Hepatocyte (in vitro differentiated cells): ENCODE data around the gene AGBL1. TPM values are rescaled to one million over a fixed set of nuclear protein-coding genes. Genes with fewer than 3 reads are reported as not detected.

Experiments used
- DNase-seq: peaks from one replicate; pipeline ENCODE4 v3.0.0-alpha.2; 2016; ENCODE audit warnings: low spot score
- H2AFZ ChIP-seq: fragments of 200-600 bp; sonication (generic); 2 replicates; pipeline ENCODE4 v1.6.0; 2016; ENCODE audit warnings: antibody characterized with exemption, mild to moderate bottlenecking
- H3K27ac ChIP-seq: fragments of 200-600 bp; sonication (generic); 2 replicates; pipeline ENCODE4 v1.5.1; 2016; ENCODE audit warnings: mild to moderate bottlenecking
- H3K27me3 ChIP-seq: fragments of 200-600 bp; sonication (generic); 2 replicates; pipeline ENCODE4 v1.6.1; 2016
- H3K36me3 ChIP-seq: fragments of 200-600 bp; sonication (generic); replicated peaks from 2 replicates; pipeline ENCODE4 v1.5.1; 2016; ENCODE audit warnings: low read depth; ENCODE audit not compliant: insufficient read depth
- H3K4me1 ChIP-seq: fragments of 200-600 bp; sonication (generic); 2 replicates; pipeline ENCODE4 v1.5.1; 2016; ENCODE audit warnings: mild to moderate bottlenecking, moderate library complexity; ENCODE audit not compliant: insufficient read depth
- H3K4me2 ChIP-seq: fragments of 200-600 bp; sonication (generic); 2 replicates; pipeline ENCODE4 v1.6.0; 2016
- H3K4me3 ChIP-seq: fragments of 200-600 bp; sonication (generic); 2 replicates; pipeline ENCODE4 v1.5.1; 2016; ENCODE audit warnings: mild to moderate bottlenecking
- H3K79me2 ChIP-seq: fragments of 200-600 bp; sonication (generic); 2 replicates; pipeline ENCODE4 v1.6.0; 2017; ENCODE audit warnings: mild to moderate bottlenecking
- H3K9me2 ChIP-seq: fragments of 200-600 bp; sonication (generic); replicated peaks from 2 replicates; pipeline ENCODE4 v1.6.0; 2017; ENCODE audit warnings: mild to moderate bottlenecking; ENCODE audit not compliant: insufficient read depth
- H3K9me3 ChIP-seq: fragments of 200-600 bp; sonication (generic); 2 replicates; pipeline ENCODE4 v1.5.1; 2016; ENCODE audit warnings: low read depth, mild to moderate bottlenecking
- H4K20me1 ChIP-seq: fragments of 200-600 bp; sonication (generic); 2 replicates; pipeline ENCODE4 v1.6.0; 2016; ENCODE audit warnings: mild to moderate bottlenecking; ENCODE audit not compliant: insufficient read depth, poor library complexity, severe bottlenecking
- EZH2 ChIP-seq: fragments of 200-600 bp; sonication (generic); IDR thresholded peaks from 2 replicates; pipeline ENCODE4 v1.6.1; 2016; ENCODE audit warnings: antibody characterized with exemption, mild to moderate bottlenecking, borderline replicate concordance
- EZH2phosphoT487 ChIP-seq: fragments of 200-600 bp; sonication (generic); IDR thresholded peaks from one replicate; pipeline ENCODE4 v1.6.1; 2018; ENCODE audit warnings: antibody characterized with exemption, mild to moderate bottlenecking, low read depth, moderate library complexity; ENCODE audit not compliant: unreplicated experiment, severe bottlenecking
- WGBS: methylation state at CpG from one replicate; pipeline ENCODE4 v1.1.6; 2016; ENCODE audit warnings: low lambda C conversion rate; ENCODE audit errors: missing lambda C conversion rate; 5-methylcytosine and 5-hydroxymethylcytosine counted together
- polyA plus RNA-seq: library from polyadenylated mRNA; unstranded; fragments of >200 nt; fragmentation: Nextera tagmentation; extraction: Ambion mirVana; gene quantifications from 2 replicates; pipeline ENCODE4 v1.2.1, GENCODE V29; 2016
- total RNA-seq: library from RNA; depleted of rRNA; stranded (reverse); fragments of >200 nt; gene quantifications from 2 replicates; pipeline ENCODE4 v1.2.3, GENCODE V29; 2014
- TF ChIP-seq, protein P1 (sequence below): fragments of 200-600 bp; sonication (generic); IDR thresholded peaks from 2 replicates; pipeline ENCODE4 v1.5.1; 2016; ENCODE audit warnings: antibody characterized with exemption, mild to moderate bottlenecking; ENCODE audit not compliant: poor library complexity

Gene AGBL1
- total and polyA plus RNA-seq, 2 experiments from 2014 or later: not detected

DNA sequence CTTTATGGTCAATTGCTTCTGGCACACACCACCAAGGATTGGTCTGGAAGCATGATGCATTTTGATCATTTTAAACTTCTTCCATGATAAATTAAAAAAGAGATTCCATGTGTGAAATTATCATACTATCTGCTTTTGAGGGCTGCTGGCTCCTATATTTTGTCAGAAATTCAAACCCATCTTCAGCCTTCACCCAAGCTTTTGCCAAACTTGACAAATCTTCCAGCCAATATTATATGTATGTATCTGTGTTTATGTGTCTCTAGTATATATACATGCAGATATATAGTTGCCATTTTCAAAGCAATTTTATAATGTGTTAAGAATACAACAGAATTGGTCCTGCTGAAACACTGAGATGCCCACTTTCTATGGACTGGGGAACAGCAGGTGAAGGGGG is 275.7 kb downstream of the AGBL1 start:
- Histone ChIP-seq H3K36me3 (no peaks in the 10 kb centered on the region), H3K4me1 (no peaks in the 10 kb centered on the region), H3K4me3 (no peak overlapping the region), H3K4me2 (no peak overlapping the region), H4K20me1 (no peaks in the 10 kb centered on the region), H3K27me3 (no peaks in the 10 kb centered on the region), H3K79me2 (no peaks in the 10 kb centered on the region), H2AFZ (no peak overlapping the region), H3K27ac (no peak overlapping the region), H3K9me3 (no peaks in the 10 kb centered on the region), H3K9me2 (no peaks in the 10 kb centered on the region)
- TF ChIP-seq EZH2phosphoT487: no peak
- TF ChIP-seq, protein P1, sequence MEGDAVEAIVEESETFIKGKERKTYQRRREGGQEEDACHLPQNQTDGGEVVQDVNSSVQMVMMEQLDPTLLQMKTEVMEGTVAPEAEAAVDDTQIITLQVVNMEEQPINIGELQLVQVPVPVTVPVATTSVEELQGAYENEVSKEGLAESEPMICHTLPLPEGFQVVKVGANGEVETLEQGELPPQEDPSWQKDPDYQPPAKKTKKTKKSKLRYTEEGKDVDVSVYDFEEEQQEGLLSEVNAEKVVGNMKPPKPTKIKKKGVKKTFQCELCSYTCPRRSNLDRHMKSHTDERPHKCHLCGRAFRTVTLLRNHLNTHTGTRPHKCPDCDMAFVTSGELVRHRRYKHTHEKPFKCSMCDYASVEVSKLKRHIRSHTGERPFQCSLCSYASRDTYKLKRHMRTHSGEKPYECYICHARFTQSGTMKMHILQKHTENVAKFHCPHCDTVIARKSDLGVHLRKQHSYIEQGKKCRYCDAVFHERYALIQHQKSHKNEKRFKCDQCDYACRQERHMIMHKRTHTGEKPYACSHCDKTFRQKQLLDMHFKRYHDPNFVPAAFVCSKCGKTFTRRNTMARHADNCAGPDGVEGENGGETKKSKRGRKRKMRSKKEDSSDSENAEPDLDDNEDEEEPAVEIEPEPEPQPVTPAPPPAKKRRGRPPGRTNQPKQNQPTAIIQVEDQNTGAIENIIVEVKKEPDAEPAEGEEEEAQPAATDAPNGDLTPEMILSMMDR: no peak
- TF ChIP-seq EZH2: no peak
- DNase-seq: no peak

DNA sequence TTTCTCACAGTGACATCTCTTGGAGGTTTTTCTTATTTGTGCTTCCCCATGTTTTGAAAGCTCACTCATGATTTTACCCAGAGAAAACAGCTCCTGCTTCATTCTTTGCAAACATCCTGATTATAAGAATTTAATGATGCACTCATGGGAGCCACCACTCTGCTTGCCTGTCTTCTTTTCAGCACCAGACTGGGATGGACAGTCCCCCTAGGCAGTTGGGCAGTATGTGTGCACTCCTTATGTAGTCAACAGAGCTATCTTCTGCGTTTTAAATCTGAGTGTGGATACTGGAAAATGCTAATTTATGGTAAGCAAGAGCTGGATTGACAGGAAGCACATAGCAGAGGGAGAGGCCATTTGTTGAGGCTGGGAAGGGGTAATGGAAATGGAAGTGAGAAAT is 276.1 kb downstream of the AGBL1 start:
- H3K4me3 ChIP-seq: no peak overlapping the region
- WGBS: 55% methylated on average over 1 of the region's 1 CpG
- TF ChIP-seq, protein P1: no peak
- TF ChIP-seq EZH2phosphoT487 (no peak), EZH2 (no peak)
- H2AFZ ChIP-seq: no peak overlapping the region
- no peaks in the 10 kb centered on the region for H3K4me1 ChIP-seq
- H3K36me3 ChIP-seq: no peaks in the 10 kb centered on the region
- H3K4me2 ChIP-seq: no peak overlapping the region
- no peaks in the 10 kb centered on the region for H3K79me2 ChIP-seq
- no peaks in the 10 kb centered on the region for H3K9me2 ChIP-seq
- H3K27me3 ChIP-seq: no peaks in the 10 kb centered on the region
- no peaks in the 10 kb centered on the region for H3K9me3 ChIP-seq
- no peaks in the 10 kb centered on the region for H4K20me1 ChIP-seq
- DNase-seq: peak; percentile 15
- no peak overlapping the region for H3K27ac ChIP-seq

DNA sequence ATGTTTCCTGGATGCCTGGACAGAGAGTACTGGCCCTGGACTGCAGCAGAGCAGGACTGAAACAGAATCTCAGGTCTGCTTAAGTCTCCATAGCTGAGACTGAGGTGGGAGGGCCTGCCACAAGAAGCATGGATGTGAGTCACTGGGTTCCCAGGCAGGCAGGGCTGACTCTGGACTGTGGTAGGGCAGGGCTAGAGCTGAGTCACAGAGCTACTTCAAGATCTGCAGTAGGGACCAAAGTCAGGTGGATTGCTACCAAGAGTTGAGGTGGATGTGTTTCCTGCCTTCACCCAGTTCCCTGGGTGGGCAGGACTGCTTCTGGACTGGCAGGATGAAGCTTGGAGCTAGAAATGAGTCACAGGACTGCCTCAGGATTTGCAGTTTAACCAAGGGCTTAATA is 282.9 kb downstream of the AGBL1 start:
- no peaks in the 10 kb centered on the region for H3K9me2 ChIP-seq
- H3K36me3 ChIP-seq: no peaks in the 10 kb centered on the region
- H3K27me3 ChIP-seq: no peaks in the 10 kb centered on the region
- TF ChIP-seq EZH2: no peak
- TF ChIP-seq EZH2phosphoT487: no peak
- TF ChIP-seq, protein P1: no peak
- H3K4me2 ChIP-seq: no peak overlapping the region
- H3K27ac ChIP-seq: no peak overlapping the region
- no peaks in the 10 kb centered on the region for H3K9me3 ChIP-seq
- H4K20me1 ChIP-seq: no peaks in the 10 kb centered on the region
- H3K4me3 ChIP-seq: no peak overlapping the region
- peak; percentile 57 for DNase-seq
- no peak overlapping the region for H2AFZ ChIP-seq
- H3K4me1 ChIP-seq: no peaks in the 10 kb centered on the region
- no peaks in the 10 kb centered on the region for H3K79me2 ChIP-seq

DNA sequence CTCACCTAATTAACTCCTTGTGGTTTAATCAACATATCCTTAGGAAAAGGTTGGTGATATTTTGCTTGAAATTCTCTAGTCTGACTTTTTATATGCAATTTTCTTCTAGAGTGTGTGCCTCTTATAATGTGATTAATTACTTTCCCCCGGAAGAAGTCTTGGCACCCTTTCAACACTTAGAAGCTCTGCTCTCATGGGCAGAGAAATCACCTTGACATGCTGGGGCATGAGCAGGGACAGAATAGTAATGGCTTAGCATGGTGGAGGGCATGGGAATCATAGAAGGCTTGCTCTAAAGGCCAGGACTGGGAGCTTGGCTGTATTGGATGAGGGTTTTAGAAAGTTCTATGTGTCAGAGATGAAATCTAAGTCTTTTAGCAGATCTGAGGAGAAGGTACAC is 293.5 kb downstream of the AGBL1 start:
- Histone ChIP-seq H3K9me2 (no peaks in the 10 kb centered on the region), H3K27ac (no peak overlapping the region), H4K20me1 (no peaks in the 10 kb centered on the region), H3K36me3 (no peaks in the 10 kb centered on the region), H3K27me3 (no peaks in the 10 kb centered on the region), H3K4me3 (no peak overlapping the region), H3K79me2 (no peaks in the 10 kb centered on the region), H3K9me3 (no peaks in the 10 kb centered on the region), H3K4me1 (no peaks in the 10 kb centered on the region), H2AFZ (no peak overlapping the region), H3K4me2 (no peak overlapping the region)
- no peak for DNase-seq
- WGBS: 70% methylated on average over 1 of the region's 1 CpG
- no peak for TF ChIP-seq EZH2
